ENCODE measurements around the gene NFIA. TPM values are rescaled to one million over a fixed set of nuclear protein-coding genes. Genes with fewer than 3 reads are reported as not detected.

NFIA gene
- total RNA-seq, 3 donors from 2014 or later = 2.7 to 6.9 (median 5.8) TPM

DNA sequence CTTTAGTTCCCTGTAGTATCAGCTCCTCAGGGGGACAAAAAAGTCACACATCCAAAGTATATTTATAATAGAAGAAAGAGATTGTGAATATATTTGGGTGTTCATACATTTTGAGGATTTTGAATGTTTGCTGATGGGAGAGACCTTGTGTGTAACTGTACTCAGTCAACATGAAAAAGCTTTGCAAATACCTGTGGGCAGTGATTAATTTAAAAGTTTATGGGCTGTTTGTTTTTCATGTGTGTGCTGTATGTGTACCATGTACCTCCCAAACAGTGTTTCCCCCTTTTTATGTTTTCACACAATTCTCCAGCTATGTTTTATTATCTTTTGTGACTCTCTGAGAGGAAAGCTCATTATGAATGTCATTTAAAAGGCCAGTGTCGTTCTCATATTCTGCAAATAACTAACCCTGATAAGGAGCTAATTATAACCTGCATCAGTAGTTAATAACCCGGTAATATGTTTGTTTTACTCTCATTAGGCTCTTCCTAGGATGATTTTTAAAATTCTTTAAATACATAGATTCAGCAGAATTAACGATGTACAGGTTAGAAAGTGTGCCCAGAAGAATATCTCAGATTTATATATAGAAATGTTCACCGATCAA lies 271.5 kb downstream of the NFIA start:
- no peak for ATAC-seq
- H3K9me3 Mint-ChIP-seq = no peaks in the 10 kb centered on the region
- no peaks in the 10 kb centered on the region for H3K27me3 Mint-ChIP-seq (ENCODE audit: low read depth)
- peaks cover 2% of the 10 kb centered on the region for H3K36me3 Mint-ChIP-seq (ENCODE audit: insufficient read depth)
- DNase-seq = no peak
- no peaks in the 10 kb centered on the region for H3K4me1 Mint-ChIP-seq (ENCODE audit: low read depth)
- H3K4me3 Mint-ChIP-seq = no peak overlapping the region

DNA sequence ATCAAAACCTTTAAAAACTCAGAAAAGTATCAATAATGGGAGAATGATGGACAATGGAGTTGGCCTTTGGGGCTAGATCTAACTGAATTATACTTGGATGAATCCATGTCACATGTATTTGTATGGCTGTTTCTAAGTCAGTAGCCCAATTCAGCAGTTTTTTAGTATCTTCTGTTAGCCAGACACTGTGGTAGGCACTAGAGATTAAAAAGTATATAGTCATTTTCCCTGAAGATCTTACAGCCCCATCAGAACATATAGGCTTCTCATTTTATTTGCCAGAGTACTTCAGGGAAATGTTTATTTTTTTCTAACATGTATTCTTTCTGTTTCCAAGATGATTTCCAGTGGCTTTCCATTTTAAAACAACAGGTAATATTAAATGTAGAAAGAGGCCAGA lies 273.7 kb downstream of the NFIA start:
- H3K9me3 Mint-ChIP-seq = no peaks in the 10 kb centered on the region
- DNase-seq = no peak
- H3K4me1 Mint-ChIP-seq (ENCODE audit: low read depth) = no peaks in the 10 kb centered on the region
- H3K4me3 Mint-ChIP-seq = no peak overlapping the region
- peaks cover 10% of the 10 kb centered on the region for H3K36me3 Mint-ChIP-seq (ENCODE audit: insufficient read depth)
- no peaks in the 10 kb centered on the region for H3K27me3 Mint-ChIP-seq (ENCODE audit: low read depth)
- no peak for ATAC-seq

DNA sequence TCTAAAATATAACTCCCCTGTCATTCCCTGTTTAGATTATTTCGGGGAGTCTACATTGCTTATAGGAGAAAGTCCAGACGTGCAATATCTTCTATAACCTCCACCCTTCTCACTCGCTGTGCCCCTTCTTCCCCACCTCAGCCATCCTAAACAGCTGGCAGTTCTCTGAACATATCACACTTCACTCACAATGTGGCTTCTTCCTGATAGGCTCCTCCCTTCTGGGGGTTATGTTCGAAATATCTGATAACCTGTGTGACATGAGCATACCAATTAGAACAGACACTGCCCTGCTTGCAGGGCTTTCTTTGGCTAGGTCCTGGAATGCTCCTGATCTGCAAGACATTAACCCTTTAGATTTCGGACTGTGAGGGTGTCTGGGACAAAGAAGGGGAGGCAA lies 274.6 kb downstream of the NFIA start:
- ATAC-seq (no peak), DNase-seq (no peak)
- Mint-ChIP-seq H3K36me3 (ENCODE audit: insufficient read depth) (peaks cover 10% of the 10 kb centered on the region), H3K4me3 (no peak overlapping the region), H3K4me1 (ENCODE audit: low read depth) (no peaks in the 10 kb centered on the region), H3K27me3 (ENCODE audit: low read depth) (no peaks in the 10 kb centered on the region), H3K9me3 (no peaks in the 10 kb centered on the region)

DNA sequence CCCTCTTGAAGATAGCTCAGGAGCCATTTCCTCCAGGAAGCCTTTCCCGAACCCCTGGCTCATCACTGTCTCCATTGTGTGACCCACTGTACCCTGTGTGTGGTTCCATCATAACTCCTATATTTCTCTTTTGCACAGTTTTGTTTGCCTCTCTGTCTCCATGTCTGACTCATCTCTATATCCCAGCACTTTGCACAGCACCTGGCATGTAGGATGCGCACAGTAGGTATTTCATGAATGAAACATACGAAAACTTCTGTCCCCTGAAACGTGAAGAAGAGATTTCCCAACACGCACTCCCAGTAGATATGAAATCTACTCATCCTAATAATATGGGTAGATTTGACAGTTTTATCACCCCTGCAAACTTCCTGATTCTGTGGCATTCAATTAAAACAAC lies 275.2 kb downstream of the NFIA start:
- Mint-ChIP-seq H3K4me3 (no peak overlapping the region), H3K9me3 (no peaks in the 10 kb centered on the region), H3K4me1 (ENCODE audit: low read depth) (no peaks in the 10 kb centered on the region), H3K27me3 (ENCODE audit: low read depth) (no peaks in the 10 kb centered on the region), H3K36me3 (ENCODE audit: insufficient read depth) (peaks cover 10% of the 10 kb centered on the region)
- ATAC-seq = no peak
- DNase-seq = no peak

DNA sequence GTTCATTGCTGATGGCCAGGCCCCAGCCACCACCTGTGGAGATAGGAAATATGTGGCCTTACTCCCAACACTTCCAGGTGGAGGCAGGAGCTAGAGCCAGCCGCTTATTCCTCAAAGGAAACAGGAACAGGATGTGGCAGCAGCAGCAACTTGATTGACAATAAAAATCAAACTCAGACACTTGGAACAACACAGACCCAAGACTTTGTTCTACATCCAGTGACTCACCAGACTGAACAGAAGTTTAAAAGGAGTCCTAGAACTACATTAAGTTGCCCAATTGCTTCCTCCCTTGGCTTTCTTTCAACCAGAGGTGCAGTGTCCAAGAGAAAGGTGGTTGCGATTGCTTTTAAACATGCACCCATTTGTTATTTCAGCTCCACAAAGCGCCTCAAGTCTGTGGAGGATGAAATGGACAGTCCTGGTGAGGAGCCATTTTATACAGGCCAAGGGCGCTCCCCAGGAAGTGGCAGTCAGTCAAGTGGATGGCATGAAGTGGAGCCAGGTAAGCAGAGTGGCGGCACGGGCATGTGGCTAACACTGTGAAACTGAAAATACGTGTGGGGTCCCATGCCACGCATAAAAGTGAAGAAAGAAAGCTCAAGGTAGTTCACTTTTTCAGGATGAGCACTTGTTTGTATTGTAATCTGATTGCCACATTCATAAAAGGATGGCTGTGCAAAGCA lies 276.6 kb downstream of the NFIA start:
- Mint-ChIP-seq H3K9me3 (no peaks in the 10 kb centered on the region), H3K27me3 (ENCODE audit: low read depth) (no peaks in the 10 kb centered on the region), H3K4me3 (no peak overlapping the region), H3K4me1 (ENCODE audit: low read depth) (no peaks in the 10 kb centered on the region), H3K36me3 (ENCODE audit: insufficient read depth) (peaks cover 10% of the 10 kb centered on the region)
- ATAC-seq = no peak
- DNase-seq = no peak

DNA sequence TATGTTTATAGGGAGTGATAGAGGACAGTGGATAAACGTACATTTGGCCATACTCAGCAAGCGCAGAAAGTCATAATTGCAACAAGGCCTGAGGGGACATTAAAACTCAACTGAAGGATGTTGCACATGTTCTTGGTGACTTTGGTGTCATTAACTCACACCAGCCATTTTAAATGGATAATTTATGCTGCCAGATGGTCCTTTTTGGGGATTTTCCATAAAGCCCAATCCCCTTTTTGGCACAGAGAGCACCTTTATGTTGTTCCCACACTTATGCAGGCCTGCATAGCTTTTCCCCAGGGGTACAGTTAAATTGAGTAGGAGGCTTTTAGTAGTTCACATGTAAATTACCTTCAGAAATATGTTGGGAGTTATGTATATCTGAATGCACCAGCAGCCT lies 279.6 kb downstream of the NFIA start:
- no peaks in the 10 kb centered on the region for H3K9me3 Mint-ChIP-seq
- ATAC-seq = no peak

DNA sequence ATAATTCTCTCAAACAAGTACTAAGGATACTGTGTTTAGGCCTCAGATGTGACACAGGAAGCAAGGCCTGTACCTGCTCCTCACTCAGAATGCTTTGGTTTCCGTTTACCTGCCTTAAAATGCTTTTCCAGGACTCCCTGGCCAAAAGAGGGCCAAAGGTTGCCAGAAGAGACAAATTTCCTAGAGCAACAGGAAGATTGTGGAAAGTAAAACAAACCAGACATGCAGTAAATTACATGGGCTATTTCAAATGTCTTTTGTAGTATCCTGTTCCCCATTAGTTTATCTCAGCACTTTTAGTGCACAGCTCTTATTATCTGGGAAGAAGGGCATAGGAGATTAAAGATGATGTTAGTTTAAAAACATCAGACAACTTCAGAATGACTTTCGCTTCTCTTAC lies 280.0 kb downstream of the NFIA start:
- H3K4me1 Mint-ChIP-seq (ENCODE audit: low read depth) = no peaks in the 10 kb centered on the region
- H3K9me3 Mint-ChIP-seq = no peaks in the 10 kb centered on the region
- DNase-seq (no peak), ATAC-seq (no peak)
- no peaks in the 10 kb centered on the region for H3K27me3 Mint-ChIP-seq (ENCODE audit: low read depth)
- H3K36me3 Mint-ChIP-seq (ENCODE audit: insufficient read depth) = peaks cover 10% of the 10 kb centered on the region
- no peak overlapping the region for H3K4me3 Mint-ChIP-seq

More for the DNA sequence above, 279.6 kb downstream of the NFIA start:
- no peaks in the 10 kb centered on the region for H3K27me3 Mint-ChIP-seq (ENCODE audit: low read depth)
- no peak for DNase-seq
- no peaks in the 10 kb centered on the region for H3K4me1 Mint-ChIP-seq (ENCODE audit: low read depth)
- peaks cover 10% of the 10 kb centered on the region for H3K36me3 Mint-ChIP-seq (ENCODE audit: insufficient read depth)
- no peak overlapping the region for H3K4me3 Mint-ChIP-seq

DNA sequence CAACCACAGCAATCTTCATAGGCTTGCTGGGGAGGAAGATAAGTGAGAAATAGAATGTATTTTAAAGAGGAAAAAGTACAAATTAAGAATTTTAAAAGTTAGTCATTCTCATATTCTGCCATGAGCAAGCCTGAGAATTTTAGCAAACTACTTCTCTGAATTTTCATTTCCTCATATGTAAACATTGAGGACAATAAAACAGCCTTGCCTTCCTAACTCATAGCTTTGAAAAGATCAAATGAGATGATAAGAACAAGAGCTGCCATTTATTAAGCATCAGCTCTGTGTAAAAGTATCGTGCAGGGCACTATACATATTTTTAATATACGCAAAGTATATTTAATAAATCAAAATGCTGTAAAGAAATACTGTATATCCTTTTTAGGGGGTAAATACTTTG lies 286.0 kb downstream of the NFIA start:
- H3K36me3 Mint-ChIP-seq (ENCODE audit: insufficient read depth) = no peaks in the 10 kb centered on the region
- no peaks in the 10 kb centered on the region for H3K9me3 Mint-ChIP-seq
- no peak overlapping the region for H3K4me3 Mint-ChIP-seq
- DNase-seq (no peak), ATAC-seq (no peak)
- no peaks in the 10 kb centered on the region for H3K4me1 Mint-ChIP-seq (ENCODE audit: low read depth)
- H3K27me3 Mint-ChIP-seq (ENCODE audit: low read depth) = peaks cover 2% of the 10 kb centered on the region

DNA sequence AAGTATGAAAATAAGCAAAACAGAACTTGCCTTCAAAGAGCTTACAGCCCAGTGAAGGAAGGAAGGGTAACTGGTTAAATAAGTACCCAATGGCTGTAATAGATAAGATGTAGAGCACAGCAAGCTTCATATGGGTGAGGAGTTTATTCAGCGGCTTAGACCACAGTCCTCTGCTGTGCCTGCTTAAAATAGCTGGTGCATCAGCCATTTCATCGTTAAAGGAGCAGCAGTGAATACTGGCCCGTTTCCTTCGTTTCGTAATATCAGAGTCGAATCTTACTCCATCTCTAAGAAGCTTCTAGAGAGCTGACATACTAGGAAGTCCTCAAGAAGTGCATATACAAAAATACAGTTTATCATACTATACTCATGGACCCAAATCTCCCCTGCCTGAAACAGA lies 286.5 kb downstream of the NFIA start:
- Mint-ChIP-seq H3K4me1 (ENCODE audit: low read depth) (no peaks in the 10 kb centered on the region), H3K36me3 (ENCODE audit: insufficient read depth) (no peaks in the 10 kb centered on the region), H3K27me3 (ENCODE audit: low read depth) (peaks cover 2% of the 10 kb centered on the region), H3K4me3 (no peak overlapping the region), H3K9me3 (no peaks in the 10 kb centered on the region)
- DNase-seq = no peak
- ATAC-seq = no peak

DNA sequence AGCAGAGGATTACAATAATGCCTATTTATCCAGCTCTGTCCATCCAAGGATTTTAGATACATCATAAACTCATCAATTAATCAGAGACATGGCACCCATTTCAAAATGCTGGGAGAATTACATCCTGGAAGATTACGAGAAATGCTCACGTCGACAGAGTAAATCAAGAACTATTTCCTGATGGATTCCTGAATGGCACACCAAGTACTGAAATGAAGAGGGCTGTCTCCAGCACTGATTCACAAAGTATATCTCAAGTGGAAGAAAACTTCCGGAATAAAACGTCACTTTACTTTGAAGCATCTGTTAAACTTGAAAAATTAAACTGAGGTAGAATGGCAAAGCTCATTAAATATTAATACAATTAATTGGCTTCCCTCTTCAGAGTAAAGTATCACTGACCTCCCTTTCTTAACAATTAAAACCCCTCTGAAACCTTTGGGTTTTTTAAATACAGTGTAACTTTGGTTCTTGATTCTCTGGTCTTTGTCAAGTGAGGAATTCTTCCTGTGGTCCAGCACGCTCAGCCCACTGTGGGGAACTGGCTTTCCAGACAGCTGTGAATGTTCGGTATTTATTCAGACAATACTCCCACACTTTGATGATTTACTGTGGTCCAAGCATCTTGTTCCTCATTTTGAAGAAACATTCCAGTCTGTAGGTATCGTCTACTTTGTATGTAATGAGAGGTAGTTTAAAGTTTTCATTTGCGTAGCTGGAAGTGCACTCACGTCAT lies 288.0 kb downstream of the NFIA start:
- Mint-ChIP-seq H3K4me3 (no peak overlapping the region), H3K4me1 (ENCODE audit: low read depth) (no peaks in the 10 kb centered on the region), H3K9me3 (no peaks in the 10 kb centered on the region), H3K27me3 (ENCODE audit: low read depth) (peaks cover 2% of the 10 kb centered on the region), H3K36me3 (ENCODE audit: insufficient read depth) (no peaks in the 10 kb centered on the region)
- ATAC-seq (no peak), DNase-seq (no peak)

DNA sequence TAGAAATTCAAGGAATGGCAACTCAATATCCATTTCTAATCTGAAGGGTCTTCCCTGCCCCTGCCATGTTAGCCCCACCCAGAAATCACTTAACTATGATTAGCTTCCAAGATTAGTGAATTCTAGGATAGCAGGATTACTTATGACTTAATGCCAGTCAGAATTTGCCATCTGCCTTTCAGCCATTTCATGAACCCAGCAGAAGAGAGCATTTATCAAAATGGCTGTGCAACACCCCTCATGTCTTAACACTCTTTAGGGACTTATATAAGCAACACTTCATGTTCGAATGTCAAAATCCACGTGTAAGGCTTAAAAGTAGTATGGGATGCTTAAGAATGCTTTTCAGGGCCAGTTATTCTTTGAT lies 288.5 kb downstream of the NFIA start:
- H3K27me3 Mint-ChIP-seq (ENCODE audit: low read depth) = peaks cover 2% of the 10 kb centered on the region
- no peaks in the 10 kb centered on the region for H3K9me3 Mint-ChIP-seq
- DNase-seq = no peak
- H3K36me3 Mint-ChIP-seq (ENCODE audit: insufficient read depth) = no peaks in the 10 kb centered on the region
- H3K4me3 Mint-ChIP-seq = no peak overlapping the region
- no peak for ATAC-seq
- no peaks in the 10 kb centered on the region for H3K4me1 Mint-ChIP-seq (ENCODE audit: low read depth)

DNA sequence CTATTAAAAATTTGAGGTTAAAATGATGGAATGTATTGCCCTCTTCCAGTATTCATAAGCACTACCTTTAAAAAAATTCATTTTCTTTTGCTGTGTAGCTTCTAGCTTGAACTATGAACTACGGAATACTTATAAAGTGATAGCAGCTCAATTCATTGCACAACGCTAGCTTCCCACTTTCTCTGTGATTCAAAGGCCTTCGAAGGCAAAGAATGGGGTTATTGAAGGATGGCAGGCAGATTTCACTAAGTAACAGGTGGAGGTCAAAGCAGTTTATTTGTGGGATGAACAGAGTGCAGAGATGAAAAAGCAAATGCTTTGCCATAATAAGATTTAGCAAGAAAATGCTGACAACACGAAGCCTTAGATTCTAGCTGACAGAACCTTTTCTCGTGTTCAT lies 290.6 kb downstream of the NFIA start:
- ATAC-seq = no peak
- no peak overlapping the region for H3K4me3 Mint-ChIP-seq
- no peak for DNase-seq
- H3K9me3 Mint-ChIP-seq = no peaks in the 10 kb centered on the region
- no peaks in the 10 kb centered on the region for H3K4me1 Mint-ChIP-seq (ENCODE audit: low read depth)
- peaks cover 2% of the 10 kb centered on the region for H3K27me3 Mint-ChIP-seq (ENCODE audit: low read depth)
- H3K36me3 Mint-ChIP-seq (ENCODE audit: insufficient read depth) = no peaks in the 10 kb centered on the region

DNA sequence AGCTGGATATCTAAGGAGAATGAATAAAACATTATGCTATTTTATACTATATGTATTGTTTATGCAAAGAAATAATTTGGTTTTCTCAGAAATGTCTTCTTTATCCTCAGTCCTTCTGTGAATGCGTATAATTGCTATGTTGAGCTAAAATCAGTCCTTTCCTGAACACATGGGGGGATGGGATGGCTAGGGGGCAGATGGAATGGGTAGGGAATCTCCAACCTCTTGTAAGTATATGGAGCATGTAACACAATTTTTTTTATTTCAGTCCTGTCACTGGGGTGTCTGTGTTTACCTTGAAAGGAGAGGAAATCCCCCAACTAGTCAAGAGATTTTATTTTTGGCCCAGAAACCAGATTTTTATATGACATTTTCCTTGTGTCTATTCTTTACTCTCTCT lies 291.8 kb downstream of the NFIA start:
- Mint-ChIP-seq H3K27me3 (ENCODE audit: low read depth) (peaks cover 2% of the 10 kb centered on the region), H3K9me3 (no peaks in the 10 kb centered on the region), H3K4me1 (ENCODE audit: low read depth) (no peaks in the 10 kb centered on the region), H3K4me3 (no peak overlapping the region), H3K36me3 (ENCODE audit: insufficient read depth) (no peaks in the 10 kb centered on the region)
- DNase-seq = no peak
- no peak for ATAC-seq

DNA sequence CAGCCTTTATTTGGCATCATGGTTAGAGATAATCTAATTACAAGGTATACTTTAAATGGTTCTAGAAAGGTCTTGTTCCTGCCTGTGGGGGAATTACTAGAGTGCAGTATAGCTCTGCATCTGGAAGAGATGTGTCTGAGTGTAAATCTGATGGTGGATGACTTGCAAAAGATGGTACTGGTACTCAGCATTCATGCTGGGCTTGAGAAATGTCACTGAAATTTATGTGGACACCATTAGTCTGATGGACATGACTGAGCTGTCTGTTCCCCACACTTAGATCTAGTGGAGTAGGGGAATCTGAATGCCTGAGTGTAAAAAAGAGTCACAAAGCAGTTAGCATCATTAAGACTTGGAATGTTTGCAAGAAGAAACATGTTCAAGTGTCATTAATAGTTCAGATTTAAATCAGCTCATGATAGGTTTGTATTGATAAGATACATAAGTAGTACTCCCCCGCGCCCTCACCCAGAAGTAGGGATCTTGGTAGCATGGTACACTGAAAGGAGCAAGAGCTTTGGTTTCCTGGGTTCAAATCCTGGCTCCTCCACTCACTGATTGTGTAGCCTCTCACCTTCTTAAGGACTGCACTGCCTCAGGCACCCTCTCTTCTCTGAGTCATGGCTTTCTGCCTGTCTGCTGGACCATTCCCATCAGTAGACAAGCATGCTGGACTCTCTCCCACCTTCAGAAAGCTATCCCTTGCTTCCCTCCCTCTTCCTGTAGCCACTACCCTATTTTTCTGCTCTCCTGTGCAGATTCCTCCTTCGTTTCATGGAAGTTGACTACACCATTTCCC lies 292.9 kb downstream of the NFIA start:
- no peak for DNase-seq
- Mint-ChIP-seq H3K4me3 (no peak overlapping the region), H3K36me3 (ENCODE audit: insufficient read depth) (no peaks in the 10 kb centered on the region), H3K27me3 (ENCODE audit: low read depth) (peaks cover 2% of the 10 kb centered on the region), H3K9me3 (no peaks in the 10 kb centered on the region), H3K4me1 (ENCODE audit: low read depth) (no peaks in the 10 kb centered on the region)
- no peak for ATAC-seq

All from activated T-cell treated with anti-CD3 and anti-CD28 coated beads, Interleukin-2, amount 50 U/mL, for 4 hours (primary cell).